Choroid plexus epithelial cell (primary cell): ENCODE measurements around the gene SLX9.

ENCODE experiments used
- DNase-seq: peaks from one replicate; pipeline ENCODE4 v3.0.0-alpha.2; 2010; ENCODE audit warnings: low read depth
- H3K4me3 ChIP-seq: 2 replicates; pipeline ENCODE4 v1.5.1; 2011; ENCODE audit warnings: low read depth, mild to moderate bottlenecking, control low read depth, low read length, moderate library complexity
- CTCF ChIP-seq: conservative IDR thresholded peaks from 2 replicates; pipeline ENCODE4 v1.5.1; 2011; ENCODE audit warnings: low read depth, mild to moderate bottlenecking, control low read depth, inconsistent platforms, low read length, moderate library complexity

Gene SLX9

GRCh38 chr21:44991538-44992483, 52.0 kb downstream of the SLX9 start:
- H3K4me3 ChIP-seq: no peak overlapping the region
- peak; percentile 57 for DNase-seq
- TF ChIP-seq CTCF: peak; percentile 13

GRCh38 chr21:44992608-44993031, 52.8 kb downstream of the SLX9 start:
- TF ChIP-seq CTCF: no peak
- no peak overlapping the region for H3K4me3 ChIP-seq
- no peak for DNase-seq

GRCh38 chr21:44993321-44994046, 53.7 kb downstream of the SLX9 start:
- no peak for TF ChIP-seq CTCF
- no peak for DNase-seq
- H3K4me3 ChIP-seq: no peak overlapping the region

- TF ChIP-seq CTCF: no peak
- no peak for DNase-seq
- no peak overlapping the region for H3K4me3 ChIP-seq
Measured at GRCh38 chr21:44994047-44994694, 54.3 kb downstream of the SLX9 start.

- TF ChIP-seq CTCF: no peak
- no peak overlapping the region for H3K4me3 ChIP-seq
- DNase-seq: no peak
Measured at GRCh38 chr21:44994695-44995342, 55.0 kb downstream of the SLX9 start.

- TF ChIP-seq CTCF: no peak
- DNase-seq: no peak
- no peak overlapping the region for H3K4me3 ChIP-seq
Measured at GRCh38 chr21:44995343-44995941, 55.6 kb downstream of the SLX9 start.
